GM10266 (cell line): ENCODE results near the gene HRH2.

Source experiments
- DNase-seq: peaks from one replicate; pipeline ENCODE4 v3.0.0; 2012; ENCODE audit errors: extremely low spot score
- CTCF ChIP-seq: IDR thresholded peaks from 2 replicates; pipeline ENCODE4 v1.5.1; 2012; ENCODE audit warnings: mild to moderate bottlenecking, low read depth; ENCODE audit not compliant: control insufficient read depth, insufficient read depth; ENCODE audit errors: missing control alignments

Gene HRH2

GRCh38 chr5:175683231-175683630 lies 25.4 kb downstream of the HRH2 start:
- no peak for DNase-seq
- no peak for TF ChIP-seq CTCF

DNA sequence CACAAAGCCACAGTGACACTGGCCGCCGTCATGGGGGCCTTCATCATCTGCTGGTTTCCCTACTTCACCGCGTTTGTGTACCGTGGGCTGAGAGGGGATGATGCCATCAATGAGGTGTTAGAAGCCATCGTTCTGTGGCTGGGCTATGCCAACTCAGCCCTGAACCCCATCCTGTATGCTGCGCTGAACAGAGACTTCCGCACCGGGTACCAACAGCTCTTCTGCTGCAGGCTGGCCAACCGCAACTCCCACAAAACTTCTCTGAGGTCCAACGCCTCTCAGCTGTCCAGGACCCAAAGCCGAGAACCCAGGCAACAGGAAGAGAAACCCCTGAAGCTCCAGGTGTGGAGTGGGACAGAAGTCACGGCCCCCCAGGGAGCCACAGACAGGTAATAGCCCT lies 26.1 kb downstream of the HRH2 start:
- no peak for DNase-seq
- no peak for TF ChIP-seq CTCF

DNA sequence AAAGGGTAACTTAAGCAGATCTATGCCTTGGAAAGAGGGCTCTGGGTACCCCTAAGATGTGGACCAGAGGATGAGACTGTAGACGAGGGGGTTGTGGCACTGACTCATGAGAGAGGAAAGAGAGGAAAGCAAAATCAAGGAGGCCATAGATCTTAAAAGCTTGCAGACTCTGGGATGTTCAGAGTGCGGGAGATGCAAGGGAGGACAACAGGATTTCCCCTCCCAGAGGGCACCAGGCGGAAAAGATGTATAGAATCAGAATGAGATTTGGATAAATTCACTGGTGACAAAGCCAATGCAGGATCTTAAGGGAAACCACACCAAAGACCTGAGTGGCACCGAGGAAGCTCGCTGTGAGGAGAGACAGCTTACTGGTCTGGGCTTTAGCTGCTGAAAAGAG lies 27.1 kb downstream of the HRH2 start:
- no peak for DNase-seq

DNA sequence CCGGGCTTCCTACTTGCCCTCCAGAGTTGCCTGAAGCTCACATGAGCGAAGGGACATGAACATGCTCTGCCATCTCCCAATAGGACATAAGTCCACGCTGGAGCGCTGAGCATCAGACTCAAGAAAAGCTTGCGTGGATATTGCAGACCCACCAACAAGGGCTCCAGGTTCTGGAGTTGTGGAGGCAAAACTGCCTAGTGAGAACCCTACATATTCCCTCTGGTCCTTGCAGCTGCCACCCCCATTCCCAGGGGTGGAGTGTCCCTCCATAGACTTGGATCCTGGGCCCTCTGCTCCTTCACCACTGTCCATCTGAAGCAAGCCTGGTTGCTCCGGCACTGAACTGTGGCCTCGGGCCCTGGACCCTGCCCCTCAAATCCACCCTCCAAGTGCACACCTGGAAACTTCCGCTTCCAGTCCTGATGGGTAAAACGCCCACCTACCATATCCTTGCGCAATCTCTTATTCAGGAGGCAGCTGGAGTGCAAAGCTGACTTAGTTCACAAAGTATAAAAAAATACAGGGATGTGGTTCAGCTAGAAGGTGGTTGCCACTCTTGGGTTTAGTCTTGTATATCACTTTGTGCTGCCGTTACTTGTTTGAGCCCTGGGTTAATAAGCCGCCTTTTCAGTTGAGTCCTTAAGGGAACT lies 28.0 kb downstream of the HRH2 start:
- no peak for DNase-seq
- TF ChIP-seq CTCF, result no peak

More for the DNA sequence above, 27.1 kb downstream of the HRH2 start:
- no peak for TF ChIP-seq CTCF

DNA sequence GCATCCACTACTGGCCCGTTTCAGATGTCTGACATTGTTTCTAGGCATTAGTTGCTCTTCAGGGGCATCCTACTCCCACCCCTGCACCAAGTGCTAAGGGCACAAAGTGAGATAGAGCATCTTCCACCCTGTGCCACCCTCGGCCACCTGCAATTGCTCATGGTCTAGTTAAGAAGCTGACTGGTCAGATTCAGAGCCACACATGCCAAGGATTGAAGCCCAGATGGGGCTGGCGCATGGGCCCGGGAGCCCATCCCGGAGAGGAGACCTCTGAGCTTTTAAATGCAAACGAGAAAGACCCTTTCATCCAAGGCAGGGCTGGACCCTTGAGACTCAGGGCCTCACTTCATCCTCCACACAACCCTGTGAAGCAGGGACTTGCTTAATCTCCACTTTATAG lies 28.5 kb downstream of the HRH2 start:
- TF ChIP-seq CTCF, result no peak
- DNase-seq, result no peak

DNA sequence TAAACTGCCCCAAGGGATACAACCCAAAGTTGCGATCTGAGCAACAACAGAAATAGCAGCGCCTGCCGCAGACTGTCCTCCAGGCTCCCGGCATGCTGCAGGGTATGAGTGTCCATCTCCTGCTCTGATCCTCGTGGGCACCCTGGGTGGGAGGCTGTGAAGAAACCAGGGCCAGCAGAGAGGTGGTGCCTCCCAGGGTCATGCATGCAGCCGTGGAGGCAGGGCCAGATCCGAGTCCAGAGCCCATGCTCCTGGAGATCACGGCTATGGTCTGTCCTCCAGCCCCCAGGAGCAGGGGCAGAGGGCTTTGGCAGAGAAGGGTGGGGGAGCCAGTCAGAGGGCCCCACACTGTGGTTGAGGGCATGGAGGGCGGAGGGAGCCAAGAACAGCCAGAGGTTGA lies 29.0 kb downstream of the HRH2 start:
- DNase-seq, result no peak
- no peak for TF ChIP-seq CTCF

GRCh38 chr5:175687231-175687701 lies 29.4 kb downstream of the HRH2 start:
- no peak for TF ChIP-seq CTCF

More at GRCh38 chr5:175687231-175687701, 29.4 kb downstream of the HRH2 start:
- DNase-seq, result no peak
